T-helper 2 cell (primary cell): ENCODE results near the gene OLFML2A.
"Not testable (repeated sequence)": the region's sequence is repeated elsewhere in the genome, so short reads cannot be mapped to it uniquely, and the experiment has no call there.

Experiments used
- DNase-seq, 5 experiments: peaks; one replicate each; pipeline versions ENCODE4 v3.0.0 to v3.0.0-alpha.2; 2012 to 2022
- total RNA-seq, 2 donors: gene quantifications; one replicate each; lab custom pipeline; 2026; lab: John Stamatoyannopoulos, UW

The OLFML2A gene
- total RNA-seq: 0 to 0.07 reads per million in 2 donors

DNA sequence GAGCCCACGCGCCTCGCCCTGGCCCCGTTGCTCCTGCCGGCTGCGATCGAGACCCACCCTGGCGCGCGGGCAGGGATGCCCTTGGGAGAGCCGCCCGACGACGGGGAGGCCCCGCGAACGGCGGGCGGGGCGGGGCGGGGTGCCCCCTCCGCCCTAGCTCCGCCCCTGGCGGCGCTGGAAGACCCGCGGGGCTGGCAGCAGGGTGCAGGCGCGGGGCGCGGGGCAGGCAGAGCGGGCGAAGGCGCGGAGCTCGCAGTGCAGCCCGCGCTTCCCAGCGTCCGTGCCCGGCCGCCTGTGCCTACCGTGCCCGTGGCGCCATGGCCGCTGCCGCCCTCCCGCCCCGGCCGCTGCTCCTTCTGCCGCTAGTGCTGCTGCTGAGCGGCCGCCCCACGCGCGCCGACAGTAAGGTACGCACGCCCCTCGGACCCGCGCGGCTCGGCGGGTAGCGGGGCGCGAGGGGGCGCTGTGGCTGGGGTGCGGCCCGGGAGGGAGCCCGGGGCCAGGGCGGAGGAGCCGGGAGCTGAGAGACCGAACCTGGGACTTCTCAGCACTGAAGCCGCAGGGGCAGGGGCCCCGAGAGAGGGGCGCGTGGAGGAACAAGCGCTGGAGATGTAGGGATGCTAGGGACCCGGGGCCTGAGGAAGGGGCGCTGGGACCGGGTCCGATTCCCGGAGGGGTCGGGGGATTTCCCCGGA is at the start of gene OLFML2A:
TSS of gene OLFML2A (plus strand) at position 180 of the 695 bp plus-strand sequence. CDS start at position 318, 138 bp downstream.
- DNase-seq: peak in 1 of 5 experiments; percentile 22

DNA sequence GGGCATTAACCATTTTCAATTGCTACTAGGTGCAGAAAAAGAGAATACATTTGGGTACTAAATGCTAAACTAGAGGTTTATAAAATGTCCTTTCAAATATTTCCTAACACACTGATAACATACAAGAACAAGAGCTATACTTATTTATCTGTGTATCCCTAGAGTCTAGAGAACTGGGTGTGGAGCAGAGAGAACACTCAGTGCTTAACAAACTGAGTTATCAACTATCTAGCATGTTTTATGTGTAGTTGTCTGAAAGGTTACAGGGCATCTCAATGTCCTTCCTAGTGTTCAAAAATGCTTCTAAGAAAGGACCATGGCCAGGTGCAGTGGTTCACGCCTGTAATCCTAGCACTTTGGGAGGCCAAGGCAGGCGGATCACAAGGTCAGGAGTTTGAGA is 46.2 kb upstream of the OLFML2A start:
- DNase-seq: no peak

DNA sequence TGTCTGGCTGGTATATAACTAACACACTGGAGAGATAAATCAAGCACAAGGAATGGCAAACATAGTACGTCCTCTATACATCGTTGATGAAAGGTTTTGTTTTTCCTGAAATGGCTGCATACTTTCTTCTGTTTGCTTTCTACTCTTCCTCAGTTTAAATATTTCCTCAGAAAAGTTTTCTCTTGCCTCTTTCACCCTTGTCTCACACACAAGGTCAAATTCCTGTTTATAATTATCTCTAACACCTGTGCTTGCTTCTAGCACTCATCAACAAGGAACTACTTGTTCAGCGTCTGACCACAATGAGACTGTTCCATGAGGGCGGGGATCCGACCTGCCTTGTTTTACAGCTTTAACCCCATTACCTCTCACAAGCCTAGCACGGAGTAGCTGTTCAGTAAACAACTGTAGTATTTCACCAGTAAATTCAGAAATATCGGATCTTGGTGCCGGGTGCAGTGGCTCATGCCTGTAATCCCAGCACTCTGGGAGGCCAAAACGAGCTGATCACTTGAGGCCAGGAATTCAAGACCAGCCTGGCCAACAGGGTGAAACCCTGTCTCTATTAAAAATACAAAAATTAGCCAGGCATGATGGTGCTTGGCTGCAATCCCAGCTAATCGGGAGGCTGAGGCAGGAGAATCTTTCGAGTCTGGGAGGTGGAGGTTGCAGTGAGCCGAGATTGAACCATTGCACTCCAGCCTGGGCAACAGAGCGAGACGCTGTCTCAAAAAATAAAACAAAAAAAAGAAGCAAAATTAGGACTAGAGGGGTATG is 42.8 kb upstream of the OLFML2A start:
- DNase-seq: no peak

DNA sequence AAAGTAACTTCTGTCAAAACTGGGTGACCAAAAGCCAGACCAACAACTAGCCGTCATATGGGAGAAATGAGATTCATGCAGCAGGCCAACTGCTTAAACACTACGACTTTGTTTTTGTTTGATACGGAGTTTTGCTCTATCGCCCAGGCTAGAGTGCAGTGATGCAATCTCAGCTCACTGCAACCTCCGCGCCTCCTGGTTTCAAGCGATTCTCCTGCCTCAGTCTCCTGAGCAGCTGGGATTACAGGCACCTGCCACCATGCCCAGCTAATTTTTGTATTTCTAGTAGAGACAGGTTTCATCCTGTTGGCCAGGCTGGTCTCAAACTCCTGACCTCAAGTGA is 42.2 kb upstream of the OLFML2A start:
- not testable (repeated sequence) for DNase-seq

DNA sequence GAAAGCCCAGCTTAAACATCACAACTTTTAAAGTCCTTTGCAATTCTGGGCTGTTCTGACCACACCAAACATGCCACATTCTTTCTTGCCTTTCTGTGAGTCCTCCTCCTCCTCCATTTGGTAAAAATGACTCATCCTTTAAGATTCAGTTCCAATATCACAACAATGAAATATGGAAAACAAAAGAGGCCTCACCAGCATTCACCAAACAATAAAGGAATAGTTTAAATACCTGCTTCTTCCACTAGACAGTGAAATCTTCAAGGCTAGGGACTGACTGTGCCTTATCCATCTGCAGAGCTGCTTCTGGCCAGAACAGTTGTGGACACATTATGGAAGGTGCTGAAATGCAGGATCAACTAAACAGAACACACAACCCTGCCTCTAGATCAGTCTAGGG is 41.8 kb upstream of the OLFML2A start:
- DNase-seq: no peak

DNA sequence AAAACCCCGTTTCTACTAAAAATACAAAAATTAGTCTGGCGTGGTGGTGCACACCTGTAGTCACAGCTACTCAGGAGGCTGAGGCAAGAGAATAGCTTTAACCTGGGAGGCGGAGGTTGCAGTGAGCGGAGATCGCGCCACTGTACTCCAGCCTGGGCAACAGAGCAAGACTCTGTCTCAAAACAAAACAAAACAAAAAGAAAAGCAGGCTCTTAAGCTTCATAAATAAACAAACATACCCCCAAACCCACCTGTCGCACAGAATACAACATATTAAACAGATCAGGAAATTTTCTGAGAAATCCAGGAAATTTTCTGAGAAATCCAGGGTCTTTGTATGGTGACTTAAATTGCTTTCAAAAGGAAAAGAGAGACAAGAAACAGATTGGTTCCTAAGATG is 38.9 kb upstream of the OLFML2A start:
- DNase-seq: not testable (repeated sequence)

DNA sequence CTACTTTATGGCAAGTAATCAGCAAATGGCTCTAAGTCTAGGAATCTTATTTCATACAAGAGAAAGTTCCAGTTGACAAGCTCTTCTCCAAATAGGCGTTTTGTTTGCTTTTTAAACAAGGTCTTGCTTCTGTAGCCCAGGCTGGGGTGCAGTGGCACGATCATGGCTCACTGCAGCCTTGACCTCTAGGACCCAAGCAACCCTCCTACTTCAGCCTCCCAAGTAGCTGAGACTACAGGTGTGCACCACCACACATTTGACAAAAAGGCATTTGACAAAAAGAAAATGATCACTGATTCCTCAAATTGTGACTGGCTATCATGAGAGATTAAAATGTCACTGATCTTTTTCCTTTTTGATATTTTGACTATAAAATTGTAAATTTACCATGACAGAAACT is 37.6 kb upstream of the OLFML2A start:
- DNase-seq: no peak

DNA sequence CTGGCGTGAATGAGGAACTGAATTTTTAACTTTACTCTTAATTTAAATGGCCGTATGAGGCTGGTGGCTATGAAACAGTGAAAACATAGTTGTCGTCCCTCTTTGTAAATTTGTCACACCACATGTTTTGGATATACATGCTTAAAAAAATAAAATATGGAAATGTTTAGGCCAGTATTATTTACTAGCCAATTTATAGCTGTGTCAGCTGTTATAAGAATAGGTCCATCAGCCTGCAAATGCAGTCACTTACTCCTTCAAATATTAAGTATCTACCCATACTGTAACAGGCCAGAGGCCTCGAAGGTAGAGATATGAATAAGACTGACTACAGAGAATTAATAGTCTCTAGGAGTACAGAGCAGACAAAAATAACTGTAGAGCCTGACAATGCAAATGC is 35.8 kb upstream of the OLFML2A start:
- no peak for DNase-seq

DNA sequence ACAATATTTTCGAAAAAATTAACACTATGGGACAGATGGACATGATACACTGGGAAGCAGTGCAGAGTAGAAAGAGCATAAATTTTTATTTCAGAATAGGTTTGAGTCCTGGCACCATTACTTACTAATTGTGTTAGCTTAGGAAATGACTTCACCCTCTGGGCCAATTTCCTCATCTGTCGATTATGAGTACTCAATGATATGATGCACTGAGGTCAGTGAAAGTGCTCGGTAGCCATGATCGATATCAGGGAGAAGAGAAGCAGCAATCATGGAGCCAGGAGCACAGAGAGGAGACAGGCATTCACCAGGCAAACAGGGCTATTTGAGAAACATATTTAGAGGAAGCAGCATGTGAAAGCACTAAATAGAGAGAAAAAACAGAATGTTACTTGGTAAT is 35.3 kb upstream of the OLFML2A start:
- no peak for DNase-seq

DNA sequence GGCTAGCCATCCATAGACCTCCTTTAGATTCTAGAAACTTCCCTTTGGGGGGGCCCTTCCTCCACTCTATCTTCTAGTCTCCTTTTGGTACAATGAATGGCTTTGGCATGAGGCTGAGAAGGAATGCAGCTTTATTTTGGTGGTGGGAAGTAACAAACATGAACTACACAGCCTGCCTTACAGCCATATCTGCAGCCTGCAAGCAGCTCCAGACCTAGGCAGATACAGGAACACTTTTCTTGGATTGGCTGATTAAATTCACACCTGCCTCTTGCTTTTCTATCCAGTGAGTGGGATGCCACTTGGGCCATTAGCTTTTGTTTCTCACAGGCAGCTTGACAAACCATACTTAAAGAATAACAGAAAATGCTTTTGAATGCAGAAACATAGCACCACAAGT is 34.0 kb upstream of the OLFML2A start:
- DNase-seq: no peak

DNA sequence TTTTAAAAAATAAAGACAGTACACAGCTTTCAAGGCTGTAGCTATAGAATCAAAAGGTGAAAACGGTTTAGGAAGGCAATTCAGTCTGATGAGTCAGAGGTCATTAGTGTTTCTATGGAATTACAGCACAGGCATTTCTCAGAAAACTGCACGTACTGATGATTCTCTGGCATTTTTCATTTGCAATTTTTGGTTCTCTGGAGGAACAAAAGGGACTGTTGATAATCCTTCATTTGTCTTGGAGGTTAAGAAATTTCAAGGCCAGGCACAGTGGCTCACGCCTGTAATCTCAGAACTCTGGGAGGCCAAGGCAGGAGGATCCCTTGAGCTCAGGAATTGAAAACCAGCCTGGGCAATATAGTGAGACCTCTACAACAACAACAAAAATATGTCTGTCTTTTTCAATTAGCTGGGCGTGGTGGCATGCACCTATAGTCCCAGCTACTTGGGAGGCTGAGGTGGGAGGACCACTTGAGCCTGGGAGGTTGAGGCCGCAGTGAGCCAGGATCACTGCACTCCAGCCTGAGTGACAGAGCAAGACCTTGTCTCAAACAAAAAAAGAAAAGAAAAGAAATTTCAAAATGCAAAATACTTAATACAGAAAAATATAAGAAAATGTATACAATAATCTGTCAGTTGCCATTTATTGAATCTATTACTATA is 33.1 kb upstream of the OLFML2A start:
- no peak for DNase-seq

DNA sequence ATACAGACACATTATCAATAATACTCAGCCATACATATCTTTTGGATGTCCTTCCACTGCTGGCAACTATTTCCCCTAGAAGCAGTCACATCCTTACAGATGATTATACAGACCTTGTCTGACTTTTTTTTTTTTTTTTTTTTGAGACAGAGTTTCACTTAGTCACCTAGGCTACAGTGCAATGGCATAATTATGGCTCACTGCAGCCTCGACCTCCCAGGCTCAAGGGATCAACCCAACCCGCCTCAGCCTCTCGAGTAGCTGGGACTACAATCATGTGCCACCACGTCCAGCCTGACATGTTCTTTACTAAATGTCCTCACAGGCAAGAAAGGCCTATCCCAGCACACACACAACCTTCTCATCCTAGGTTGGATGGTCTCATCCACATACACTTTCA is 29.9 kb upstream of the OLFML2A start:
- DNase-seq: no peak

DNA sequence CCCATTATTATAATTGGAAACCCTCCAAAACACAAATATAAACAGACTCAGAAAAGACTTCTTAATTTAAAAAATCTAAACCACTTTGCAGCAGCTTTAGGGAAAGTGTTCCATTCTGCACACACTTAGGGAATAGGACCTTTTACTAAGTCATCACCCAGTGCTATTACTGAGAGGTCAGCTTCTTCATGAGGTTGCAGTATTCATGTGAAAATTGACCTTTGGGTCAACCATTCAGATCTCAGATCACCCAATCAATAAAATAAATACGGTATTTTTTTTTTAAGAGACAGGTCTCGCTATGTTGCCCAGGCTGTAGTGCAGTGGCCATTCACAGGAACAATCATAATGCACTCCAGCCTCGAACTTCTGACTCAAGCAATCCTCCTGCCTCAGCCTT is 27.6 kb upstream of the OLFML2A start:
- DNase-seq: no peak

DNA sequence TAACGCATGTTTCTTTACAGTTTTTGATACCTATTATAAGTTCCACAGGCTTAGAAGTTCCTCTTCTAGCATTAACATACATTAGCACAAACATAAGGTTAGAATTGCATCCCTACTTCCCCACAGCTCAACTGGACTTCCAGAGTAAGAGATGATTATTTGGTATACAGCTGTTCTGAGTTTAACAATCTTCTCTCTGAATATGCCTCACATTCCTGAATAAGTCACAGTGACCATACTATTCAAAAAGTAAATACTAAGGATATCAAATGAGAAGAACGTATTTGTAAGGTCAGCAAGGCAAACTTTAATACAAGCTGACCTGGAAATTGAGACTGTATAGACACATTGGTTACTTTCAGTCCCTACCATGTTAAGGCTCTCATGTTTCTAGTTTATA is 27.2 kb upstream of the OLFML2A start:
- DNase-seq: no peak

DNA sequence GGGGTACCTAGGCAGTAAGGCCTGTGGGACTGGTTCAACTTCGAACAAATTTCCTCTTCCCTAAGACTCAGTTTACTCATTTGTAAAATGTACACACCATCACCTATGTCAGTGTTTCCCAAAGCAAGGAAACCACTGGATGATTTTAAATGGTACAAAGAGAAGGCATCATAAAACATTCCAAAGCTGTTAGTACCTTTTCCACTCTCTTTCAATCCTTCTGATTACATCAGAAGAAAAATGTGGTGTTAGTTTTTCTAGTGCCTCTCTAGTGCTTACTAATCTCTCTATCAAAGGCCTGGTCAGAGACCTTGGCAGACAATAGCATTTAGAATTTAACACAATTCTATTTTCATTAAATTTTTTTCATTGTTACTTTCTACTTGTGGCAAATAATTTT is 24.0 kb upstream of the OLFML2A start:
- no peak for DNase-seq

DNA sequence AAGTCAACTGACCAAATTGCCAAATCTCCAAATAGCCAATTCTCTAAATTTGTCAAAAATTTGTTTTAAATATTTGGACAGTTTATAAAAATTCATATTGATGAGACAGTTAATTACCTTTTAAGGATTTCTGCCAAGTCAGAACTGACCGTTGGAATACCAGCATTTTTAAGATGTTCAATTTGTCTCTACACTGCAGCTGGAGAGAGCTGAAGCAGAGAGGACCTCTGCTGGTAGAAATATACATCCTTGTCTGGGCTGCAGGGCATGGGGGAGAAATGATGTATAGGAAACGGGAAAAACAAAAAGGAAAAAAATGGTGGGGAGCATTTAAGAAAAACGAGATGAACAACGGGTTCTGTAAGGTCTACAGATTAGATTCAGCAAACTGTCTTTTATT is 22.6 kb upstream of the OLFML2A start:
- no peak for DNase-seq

DNA sequence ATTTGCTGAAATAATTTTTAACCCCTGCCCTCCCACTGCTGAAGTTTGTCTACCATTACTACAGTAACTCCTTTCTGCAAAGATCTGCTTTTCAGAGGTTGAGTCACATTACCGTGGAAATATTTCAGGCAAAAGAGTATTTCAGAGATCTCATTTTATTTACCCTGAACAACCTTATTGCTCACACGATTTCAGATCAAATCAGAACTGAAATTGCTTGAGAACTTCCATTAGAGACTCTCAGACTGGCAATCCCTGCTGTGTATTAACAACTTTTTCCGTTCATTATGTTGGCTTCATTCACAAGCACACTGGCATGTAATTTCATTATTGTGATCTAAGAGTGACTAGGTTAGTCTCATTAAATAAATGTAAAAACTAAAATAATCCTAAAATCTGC is 21.9 kb upstream of the OLFML2A start:
- DNase-seq: no peak

DNA sequence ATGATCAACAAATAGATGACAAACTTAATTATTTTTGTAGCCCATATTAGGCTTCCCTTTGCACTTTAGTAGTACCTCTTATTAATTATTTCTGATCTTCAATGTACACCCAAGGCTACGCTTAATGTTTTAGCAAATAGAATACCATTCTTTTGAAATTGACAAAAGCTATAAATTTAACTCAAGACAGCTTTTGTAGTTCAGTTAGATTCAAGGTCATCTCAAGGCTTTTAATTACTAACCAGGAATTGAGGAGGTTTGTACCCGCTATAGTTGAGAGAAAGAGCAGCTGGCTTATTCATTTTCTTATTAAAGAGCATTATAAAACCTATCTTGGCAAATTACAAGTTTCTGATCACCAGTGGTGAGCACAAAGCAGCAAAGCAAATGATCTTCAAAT is 20.9 kb upstream of the OLFML2A start:
- no peak for DNase-seq

DNA sequence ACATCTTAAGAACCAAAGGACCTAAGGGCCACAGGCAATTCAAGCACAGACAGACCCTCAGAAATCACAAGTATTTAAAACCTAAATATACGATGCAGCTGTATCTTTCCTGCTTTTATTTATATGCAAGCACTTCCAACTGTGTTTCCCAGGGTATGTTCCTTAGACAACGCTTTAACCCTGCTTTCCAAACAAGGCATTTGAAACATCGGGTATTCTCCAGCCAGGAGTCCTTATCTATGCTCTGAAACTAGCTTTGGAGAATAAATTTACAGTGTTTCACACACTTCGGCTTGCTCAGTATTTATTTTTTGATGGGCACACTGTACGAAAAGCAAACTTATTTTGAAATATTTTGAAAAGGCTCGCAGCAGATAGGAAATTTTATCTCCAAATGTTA is 19.3 kb upstream of the OLFML2A start:
- no peak for DNase-seq

DNA sequence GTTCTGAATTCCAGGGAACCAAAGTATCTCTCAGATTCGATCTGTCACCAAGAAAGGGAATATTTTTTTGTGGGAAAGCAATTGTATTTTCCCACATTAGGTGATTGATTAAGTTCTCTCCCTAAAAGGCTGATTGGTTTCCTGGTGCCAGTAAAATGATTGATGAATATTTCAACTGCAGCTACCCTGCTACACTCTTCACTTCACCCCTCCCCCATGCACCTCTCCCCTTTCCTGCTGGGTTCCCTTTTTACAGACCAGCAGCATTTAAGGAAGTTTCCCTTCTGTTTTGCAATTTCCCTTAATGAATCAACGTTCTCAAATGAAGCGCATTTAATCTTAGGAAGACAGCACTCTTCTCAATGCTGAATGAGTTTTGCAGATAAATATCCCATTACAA is 18.9 kb upstream of the OLFML2A start:
- no peak for DNase-seq

DNA sequence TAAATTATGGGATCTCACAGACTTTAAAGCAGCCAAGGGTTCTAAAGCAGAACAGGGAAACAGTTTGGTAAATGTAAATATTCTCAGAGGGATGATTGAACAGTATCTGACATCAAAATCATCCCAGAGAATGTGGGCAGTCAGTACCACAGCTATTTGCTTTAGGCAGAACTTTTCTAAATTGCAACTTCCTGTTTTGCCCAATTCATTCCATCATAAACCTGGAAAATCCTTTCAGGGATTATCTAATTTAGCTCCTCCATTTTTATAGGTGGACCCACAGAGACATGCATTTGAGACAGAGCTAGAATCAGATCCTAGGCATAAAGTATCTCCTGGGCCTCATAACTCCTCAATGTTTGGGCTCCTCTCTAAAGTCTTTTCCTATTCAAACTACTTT is 18.2 kb upstream of the OLFML2A start:
- no peak for DNase-seq

DNA sequence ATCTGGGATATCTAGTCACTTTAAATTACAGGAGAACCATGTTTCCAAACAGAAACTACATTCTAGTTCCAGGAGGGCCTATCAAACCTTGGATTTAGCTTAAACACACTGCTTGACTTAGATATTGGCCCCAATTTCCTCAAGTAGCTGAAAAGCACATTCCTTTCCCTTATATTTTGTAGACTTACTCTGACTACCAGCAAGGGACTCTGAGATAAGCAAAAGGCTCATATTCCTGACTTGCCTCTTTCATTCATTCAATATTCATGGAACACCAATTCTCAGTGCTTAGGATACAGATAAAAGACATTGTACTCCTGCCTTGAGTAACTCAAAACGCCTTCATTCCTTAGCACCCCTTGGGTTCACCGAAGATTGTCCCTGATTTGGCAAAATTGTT is 17.6 kb upstream of the OLFML2A start:
- no peak for DNase-seq

DNA sequence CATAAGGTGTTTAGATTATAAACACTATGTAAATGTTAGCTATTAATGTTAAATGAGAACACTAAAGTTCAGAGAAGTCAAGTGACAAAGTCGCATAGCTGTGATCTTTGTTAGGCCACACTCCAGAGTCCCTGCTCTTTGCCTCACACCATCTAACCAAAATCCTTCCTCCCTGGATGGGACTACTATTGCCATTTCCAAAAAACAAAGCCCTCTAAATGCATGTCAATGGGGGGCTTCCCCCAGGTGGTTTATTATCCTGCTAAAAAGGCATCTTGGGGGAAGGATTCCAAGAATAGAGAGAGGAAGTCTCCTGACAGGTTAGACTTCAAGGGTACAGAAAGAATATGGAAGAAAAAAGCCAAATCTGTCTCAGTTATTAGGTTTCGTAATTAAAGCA is 16.2 kb upstream of the OLFML2A start:
- DNase-seq: no peak

DNA sequence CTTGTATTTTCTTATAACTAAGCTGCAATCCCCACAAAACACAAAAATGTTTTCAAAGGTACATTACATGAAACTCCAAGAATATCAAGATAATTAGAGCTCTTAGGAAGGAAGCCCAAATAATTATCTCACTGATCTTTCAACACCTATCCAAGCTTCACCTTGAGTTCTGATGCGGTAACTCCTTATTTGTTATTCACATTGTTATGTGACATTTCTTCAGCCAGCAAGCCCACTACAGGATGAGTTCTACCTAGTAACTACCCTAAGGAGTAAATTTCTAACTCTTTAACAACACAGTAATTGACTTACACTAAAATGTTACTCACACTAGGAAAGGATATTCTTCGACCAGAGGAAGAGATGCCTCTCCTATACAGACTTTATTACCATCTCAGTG is 15.7 kb upstream of the OLFML2A start:
- no peak for DNase-seq
